ENCODE data around the gene RPL10A. TPM values are rescaled to one million over a fixed set of nuclear protein-coding genes. Genes with fewer than 3 reads are reported as not detected.

RPL10A gene
- total and polyA plus RNA-seq, 4 donors, result 834 to 2,391 (median 1,469) TPM

- H3K27ac ChIP-seq (ENCODE audit: low read depth in 1 of 2, low read length in 2 of 2), result peak overlapping the region; percentile 46 to 79
- no peaks in the 10 kb centered on the region for H3K27me3 ChIP-seq (ENCODE audit: control insufficient read depth in 1 of 2, insufficient read depth in 2 of 2, low read length in 1 of 2)
- H3K4me3 ChIP-seq (ENCODE audit: low read length in 2 of 2), result no peak overlapping the region
- H3K4me1 ChIP-seq (ENCODE audit: control insufficient read depth in 1 of 2, insufficient read depth in 2 of 2, low read length in 2 of 2), result peaks cover 0 to 3% of the 10 kb centered on the region in 2 donors
- 14 to 22% methylated on average over 11 of the region's 11 CpGs for WGBS, 2 donors
- peak; percentile 53 for ATAC-seq (ENCODE audit: low FRiP score)
- intact Hi-C loops (cut with DNase I), result no loop called here
- no peaks in the 10 kb centered on the region for H3K9me3 ChIP-seq (ENCODE audit: control insufficient read depth, low read length)
- DNase-seq, result peak; percentile 59 to 83
- H3K36me3 ChIP-seq (ENCODE audit: control insufficient read depth in 1 of 2, insufficient read depth in 2 of 2, low read length in 1 of 2), result no peaks in the 10 kb centered on the region
Observed at GRCh38 chr6:35485402-35485877, 17.2 kb downstream of the RPL10A start.

GRCh38 chr6:35486005-35486925 is 18.1 kb downstream of the RPL10A start:
- H3K4me1 ChIP-seq (ENCODE audit: control insufficient read depth in 1 of 2, insufficient read depth in 2 of 2, low read length in 2 of 2), result peaks cover 0 to 3% of the 10 kb centered on the region in 2 donors
- DNase-seq (peak; percentile 56 to 85), ATAC-seq (ENCODE audit: low FRiP score) (peak; percentile 36)
- intact Hi-C loops (cut with DNase I), result no loop called here
- H3K9me3 ChIP-seq (ENCODE audit: control insufficient read depth, low read length), result no peaks in the 10 kb centered on the region
- 60 to 67% methylated on average over 58 to 61 of the region's 61 CpGs for WGBS, 2 donors
- H3K27me3 ChIP-seq (ENCODE audit: control insufficient read depth in 1 of 2, insufficient read depth in 2 of 2, low read length in 1 of 2), result no peaks in the 10 kb centered on the region
- H3K4me3 ChIP-seq (ENCODE audit: low read length in 2 of 2), result no peak overlapping the region
- peak overlapping the region; percentile 15 to 46 for H3K27ac ChIP-seq (ENCODE audit: low read depth in 1 of 2, low read length in 2 of 2)
- no peaks in the 10 kb centered on the region for H3K36me3 ChIP-seq (ENCODE audit: control insufficient read depth in 1 of 2, insufficient read depth in 2 of 2, low read length in 1 of 2)

- Histone ChIP-seq H3K4me3 (ENCODE audit: low read length in 2 of 2) (no peak overlapping the region), H3K27ac (ENCODE audit: low read depth in 1 of 2, low read length in 2 of 2) (peak overlapping the region; percentile 72 to 83), H3K27me3 (ENCODE audit: control insufficient read depth in 1 of 2, insufficient read depth in 2 of 2, low read length in 1 of 2) (no peaks in the 10 kb centered on the region), H3K36me3 (ENCODE audit: control insufficient read depth in 1 of 2, insufficient read depth in 2 of 2, low read length in 1 of 2) (no peaks in the 10 kb centered on the region), H3K9me3 (ENCODE audit: control insufficient read depth, low read length) (no peaks in the 10 kb centered on the region), H3K4me1 (ENCODE audit: control insufficient read depth in 1 of 2, insufficient read depth in 2 of 2, low read length in 2 of 2) (peaks cover 0 to 3% of the 10 kb centered on the region in 2 donors)
- ATAC-seq (ENCODE audit: low FRiP score), result no peak
- no peak for DNase-seq
- WGBS, 2 donors, result 20 to 21% methylated on average over 9 of the region's 9 CpGs
- intact Hi-C loops (cut with DNase I), result no loop called here
Observed at GRCh38 chr6:35487658-35488516, 19.7 kb downstream of the RPL10A start.

GRCh38 chr6:35488517-35488862 is 20.3 kb downstream of the RPL10A start:
- Histone ChIP-seq H3K27ac (ENCODE audit: low read depth in 1 of 2, low read length in 2 of 2) (peak overlapping the region; percentile 72 to 83), H3K4me1 (ENCODE audit: control insufficient read depth in 1 of 2, insufficient read depth in 2 of 2, low read length in 2 of 2) (peaks cover 0 to 3% of the 10 kb centered on the region in 2 donors), H3K4me3 (ENCODE audit: low read length in 2 of 2) (no peak overlapping the region), H3K9me3 (ENCODE audit: control insufficient read depth, low read length) (no peaks in the 10 kb centered on the region), H3K36me3 (ENCODE audit: control insufficient read depth in 1 of 2, insufficient read depth in 2 of 2, low read length in 1 of 2) (no peaks in the 10 kb centered on the region), H3K27me3 (ENCODE audit: control insufficient read depth in 1 of 2, insufficient read depth in 2 of 2, low read length in 1 of 2) (no peaks in the 10 kb centered on the region)
- WGBS, 2 donors, result 53 to 58% methylated on average over 9 of the region's 9 CpGs
- ATAC-seq (ENCODE audit: low FRiP score), result no peak
- DNase-seq, result no peak
- intact Hi-C loops (cut with DNase I), result no loop called here

- no peak for ATAC-seq (ENCODE audit: low FRiP score)
- Histone ChIP-seq H3K27ac (ENCODE audit: low read depth in 1 of 2, low read length in 2 of 2) (peak overlapping the region; percentile 61 to 83), H3K9me3 (ENCODE audit: control insufficient read depth, low read length) (no peaks in the 10 kb centered on the region), H3K27me3 (ENCODE audit: control insufficient read depth in 1 of 2, insufficient read depth in 2 of 2, low read length in 1 of 2) (no peaks in the 10 kb centered on the region), H3K36me3 (ENCODE audit: control insufficient read depth in 1 of 2, insufficient read depth in 2 of 2, low read length in 1 of 2) (no peaks in the 10 kb centered on the region), H3K4me3 (ENCODE audit: low read length in 2 of 2) (no peak overlapping the region), H3K4me1 (ENCODE audit: control insufficient read depth in 1 of 2, insufficient read depth in 2 of 2, low read length in 2 of 2) (peaks cover 0 to 3% of the 10 kb centered on the region in 2 donors)
- DNase-seq, result no peak
- intact Hi-C loops (cut with DNase I), result no loop called here
- WGBS, 2 donors, result 85 to 97% methylated on average over 1 of the region's 1 CpG
Observed at GRCh38 chr6:35489066-35489465, 20.9 kb downstream of the RPL10A start.

- 3 to 6% methylated on average over 27 to 28 of the region's 28 CpGs for WGBS, 2 donors
- peak overlapping the region; percentile 91 to 93 for H3K27ac ChIP-seq (ENCODE audit: low read depth in 1 of 2, low read length in 2 of 2)
- H3K27me3 ChIP-seq (ENCODE audit: control insufficient read depth in 1 of 2, insufficient read depth in 2 of 2, low read length in 1 of 2), result no peaks in the 10 kb centered on the region
- no peaks in the 10 kb centered on the region for H3K9me3 ChIP-seq (ENCODE audit: control insufficient read depth, low read length)
- ATAC-seq (ENCODE audit: low FRiP score) (peak; percentile 82), DNase-seq (peak; percentile 91 to 97)
- H3K36me3 ChIP-seq (ENCODE audit: control insufficient read depth in 1 of 2, insufficient read depth in 2 of 2, low read length in 1 of 2), result no peaks in the 10 kb centered on the region
- no peak overlapping the region for H3K4me3 ChIP-seq (ENCODE audit: low read length in 2 of 2)
- intact Hi-C loops (cut with DNase I), result no loop called here
- H3K4me1 ChIP-seq (ENCODE audit: control insufficient read depth in 1 of 2, insufficient read depth in 2 of 2, low read length in 2 of 2), result peaks cover 0 to 3% of the 10 kb centered on the region in 2 donors
Observed at GRCh38 chr6:35489995-35490791, 22.0 kb downstream of the RPL10A start.

- WGBS, 2 donors, result 19 to 31% methylated on average over 8 of the region's 8 CpGs
- ATAC-seq (ENCODE audit: low FRiP score), result no peak
Observed at GRCh38 chr6:35490821-35491557, 22.8 kb downstream of the RPL10A start.

More at GRCh38 chr6:35490821-35491557, 22.8 kb downstream of the RPL10A start:
- intact Hi-C loops (cut with DNase I), result no loop called here
- Histone ChIP-seq H3K9me3 (ENCODE audit: control insufficient read depth, low read length) (no peaks in the 10 kb centered on the region), H3K27ac (ENCODE audit: low read depth in 1 of 2, low read length in 2 of 2) (peak overlapping the region; percentile 91 to 92), H3K36me3 (ENCODE audit: control insufficient read depth in 1 of 2, insufficient read depth in 2 of 2, low read length in 1 of 2) (no peaks in the 10 kb centered on the region), H3K4me1 (ENCODE audit: control insufficient read depth in 1 of 2, insufficient read depth in 2 of 2, low read length in 2 of 2) (no peaks in the 10 kb centered on the region), H3K4me3 (ENCODE audit: low read length in 2 of 2) (no peak overlapping the region), H3K27me3 (ENCODE audit: control insufficient read depth in 1 of 2, insufficient read depth in 2 of 2, low read length in 1 of 2) (no peaks in the 10 kb centered on the region)
- no peak for DNase-seq
